Tibial nerve (tissue), 4 donors: ENCODE results near the gene EML2. TPM values are rescaled to one million over a fixed set of nuclear protein-coding genes. Genes with fewer than 3 reads are reported as not detected.

ENCODE experiments used
- DNase-seq, 2 donors: peaks; one replicate each; pipeline ENCODE4 v3.0.0-alpha.2; 2019; ENCODE audit warnings: low spot score in 2 of 2
- H3K27ac ChIP-seq, 4 donors: fragments of 200-600 bp; sonication (generic) in 3 of 4; one replicate each; pipeline ENCODE4 v1.5.1; 2017 to 2019; ENCODE audit warnings: mild to moderate bottlenecking in 1 of 4
- H3K27me3 ChIP-seq, 2 donors: fragments of 200-600 bp; sonication (generic) in 1 of 2; one replicate each; pipeline versions ENCODE4 v1.5.1 to v1.6.0; 2017 to 2019
- H3K36me3 ChIP-seq, 3 donors: fragments of 200-600 bp; sonication (generic); one replicate each; pipeline ENCODE4 v1.5.1; 2018 to 2019
- H3K4me1 ChIP-seq, 4 donors: fragments of 200-600 bp; sonication (generic) in 3 of 4; one replicate each; pipeline ENCODE4 v1.5.1; 2017 to 2019
- H3K4me3 ChIP-seq, 4 donors: fragments of 200-600 bp; sonication (generic) in 3 of 4; one replicate each; pipeline ENCODE4 v1.5.1; 2017 to 2019; ENCODE audit warnings: mild to moderate bottlenecking in 1 of 4, moderate library complexity in 1 of 4
- H3K9me3 ChIP-seq, 4 donors: fragments of 200-600 bp; sonication (generic) in 3 of 4; one replicate each; pipeline ENCODE4 v1.5.1; 2017 to 2019
- CTCF ChIP-seq, 5 experiments: fragments of 200-600 bp in 3 of 5; fragments of 450-650 bp in 2 of 5; sonication (generic) in 3 of 5; IDR thresholded peaks; one replicate each; pipeline ENCODE4 v1.5.1; 2016 to 2019; ENCODE audit warnings: antibody characterized with exemption in 5 of 5, mild to moderate bottlenecking in 3 of 5, moderate library complexity in 2 of 5
- EP300 ChIP-seq, 2 donors: sonication (generic); formaldehyde crosslinking; IDR thresholded peaks; one replicate each; pipeline ENCODE4 v1.6.1; 2017; ENCODE audit warnings: antibody characterized with exemption in 2 of 2, mild to moderate bottlenecking in 1 of 2
- POLR2A ChIP-seq, 2 donors: fragments of 450-650 bp; IDR thresholded peaks; one replicate each; pipeline ENCODE4 v1.6.1; 2017; ENCODE audit warnings: antibody characterized with exemption in 2 of 2, mild to moderate bottlenecking in 2 of 2, moderate library complexity in 2 of 2
- WGBS, 2 donors: methylation state at CpG; one replicate each; pipeline ENCODE4 v1.1.5; 2018; 5-methylcytosine and 5-hydroxymethylcytosine counted together
- total RNA-seq, 4 donors: library from RNA; depleted of rRNA; stranded (reverse); fragments of >200 nt; gene quantifications; one replicate each; pipeline ENCODE4 v1.1.0, GENCODE V29; 2016

The EML2 gene
- total RNA-seq, 4 donors from 2014 or later = 21.0 to 57.1 (median 25.0) TPM

DNA sequence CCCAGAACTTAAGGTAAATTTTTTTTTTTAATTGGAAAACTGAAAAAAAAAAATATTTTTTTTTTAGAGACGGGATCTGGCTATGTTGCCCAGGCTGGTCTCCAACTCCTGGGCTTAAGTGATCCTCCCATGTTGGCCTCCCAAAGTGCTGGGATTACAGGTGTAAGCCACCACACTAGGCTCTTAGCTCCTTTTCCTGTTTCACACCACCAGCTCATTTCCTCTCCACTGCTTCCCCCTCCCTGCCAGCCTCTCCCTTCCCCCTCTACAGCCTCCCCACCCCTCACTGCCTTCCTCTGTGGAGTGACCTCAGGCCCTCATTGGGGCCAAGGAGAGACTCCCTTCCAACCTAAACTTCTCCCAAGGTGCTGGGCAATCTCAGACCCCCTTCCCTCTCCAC is 24.6 kb upstream of the EML2 start:
- TF ChIP-seq POLR2A (IDR thresholded peaks at IDR 0.05) = no peak
- TF ChIP-seq EP300 (IDR thresholded peaks at IDR 0.05) = no peak
- TF ChIP-seq CTCF (IDR thresholded peaks at IDR 0.05) = no peak
- H3K4me1 ChIP-seq = peaks cover 0 to 13% (median 8%) of the 10 kb centered on the region in 4 donors
- peaks cover 0 to 86% of the 10 kb centered on the region in 2 donors for H3K27me3 ChIP-seq
- 94 to 100% methylated on average over 1 of the region's 1 CpG for WGBS, 2 donors
- H3K9me3 ChIP-seq = no peaks in the 10 kb centered on the region
- H3K27ac ChIP-seq = no peak overlapping the region
- no peaks in the 10 kb centered on the region for H3K36me3 ChIP-seq
- H3K4me3 ChIP-seq = no peak overlapping the region
- DNase-seq = no peak

GRCh38 chr19:45660636-45661035 is 21.4 kb upstream of the EML2 start:
- Histone ChIP-seq H3K36me3 (no peaks in the 10 kb centered on the region), H3K4me1 (no peaks in the 10 kb centered on the region), H3K27me3 (peaks cover 0 to 65% of the 10 kb centered on the region in 2 donors), H3K4me3 (no peak overlapping the region), H3K27ac (no peak overlapping the region), H3K9me3 (no peaks in the 10 kb centered on the region)
- TF ChIP-seq POLR2A (IDR thresholded peaks at IDR 0.05) (no peak), EP300 (IDR thresholded peaks at IDR 0.05) (no peak), CTCF (IDR thresholded peaks at IDR 0.05) (no peak)
- DNase-seq = no peak
- WGBS, 2 donors = 27 to 38% methylated on average over 8 of the region's 8 CpGs

DNA sequence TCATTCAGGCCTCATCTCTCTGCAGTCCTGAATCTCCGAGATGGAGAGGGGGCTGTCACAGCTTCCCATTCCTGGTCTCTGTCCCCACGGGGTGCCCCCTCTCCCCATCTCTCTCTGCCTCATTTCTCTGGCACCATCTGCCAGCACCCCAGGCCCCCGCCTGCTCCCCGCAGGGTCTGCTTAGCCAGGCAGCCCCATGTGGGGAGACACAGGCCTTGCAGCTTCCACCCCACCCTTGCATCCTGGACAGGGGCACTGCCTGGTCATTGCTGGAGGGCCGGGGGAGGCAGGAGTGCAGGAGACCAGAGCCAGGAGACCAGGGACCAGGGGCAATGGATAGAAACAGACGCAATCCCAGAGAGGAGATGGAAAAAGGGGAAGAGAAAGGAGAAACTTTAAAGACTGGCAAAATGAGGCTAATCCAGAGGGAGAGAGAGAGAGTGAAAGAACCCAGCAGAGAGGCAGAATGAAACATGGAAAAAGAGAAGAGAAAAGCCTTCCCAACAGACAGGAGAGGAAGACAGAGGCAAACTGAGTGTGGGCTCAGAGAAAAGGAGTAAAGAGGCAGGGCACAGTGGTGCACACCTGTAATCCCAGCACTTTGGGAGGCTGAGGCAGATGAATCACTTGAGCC is 20.0 kb upstream of the EML2 start:
- H3K27me3 ChIP-seq = peaks cover 0 to 51% of the 10 kb centered on the region in 2 donors
- H3K4me3 ChIP-seq = no peak overlapping the region
- TF ChIP-seq POLR2A (IDR thresholded peaks at IDR 0.05) = no peak
- no peak for TF ChIP-seq EP300 (IDR thresholded peaks at IDR 0.05)
- TF ChIP-seq CTCF (IDR thresholded peaks at IDR 0.05) = no peak
- no peak for DNase-seq
- WGBS, 2 donors = 71 to 79% methylated on average over 6 of the region's 6 CpGs
- no peaks in the 10 kb centered on the region for H3K9me3 ChIP-seq
- no peaks in the 10 kb centered on the region for H3K36me3 ChIP-seq
- no peak overlapping the region for H3K27ac ChIP-seq
- no peaks in the 10 kb centered on the region for H3K4me1 ChIP-seq

DNA sequence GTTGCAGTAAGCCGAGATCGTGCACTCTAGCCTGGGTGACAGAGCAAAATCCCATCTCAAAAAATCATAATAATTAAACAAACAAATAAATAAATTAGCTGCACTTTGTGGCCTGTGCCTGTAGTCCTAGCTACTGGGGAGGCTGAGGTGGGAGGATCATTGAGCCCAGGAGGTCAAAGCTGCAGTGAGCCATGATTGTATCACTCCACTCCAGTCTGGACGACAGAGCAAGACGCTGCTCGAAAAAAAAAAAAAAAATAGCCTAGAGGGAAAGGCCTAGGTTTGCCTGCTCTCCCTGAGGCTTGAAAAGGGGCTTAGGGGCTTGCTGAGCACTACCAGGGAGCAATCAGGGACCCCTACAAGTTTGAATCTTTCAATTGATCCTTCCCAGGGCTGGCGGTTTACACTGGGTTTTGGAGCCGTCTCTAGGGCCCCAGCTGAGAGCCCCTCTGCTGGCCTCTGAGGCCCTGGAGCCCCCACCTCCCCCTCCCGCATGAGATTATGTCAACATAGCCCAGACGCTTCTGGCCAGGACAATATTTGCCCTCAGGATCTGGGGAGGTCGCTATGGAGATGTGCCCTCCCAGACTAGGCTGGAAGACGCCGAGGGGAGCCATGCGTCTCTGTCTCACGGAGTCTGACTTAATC is 18.4 kb upstream of the EML2 start:
- H3K36me3 ChIP-seq = no peaks in the 10 kb centered on the region
- H3K9me3 ChIP-seq = no peaks in the 10 kb centered on the region
- peaks cover 0 to 39% of the 10 kb centered on the region in 2 donors for H3K27me3 ChIP-seq
- no peak for TF ChIP-seq CTCF (IDR thresholded peaks at IDR 0.05)
- H3K4me1 ChIP-seq = no peaks in the 10 kb centered on the region
- no peak overlapping the region for H3K4me3 ChIP-seq
- WGBS, 2 donors = 33% methylated on average over 11 to 14 of the region's 14 CpGs
- H3K27ac ChIP-seq = no peak overlapping the region
- no peak for DNase-seq

DNA sequence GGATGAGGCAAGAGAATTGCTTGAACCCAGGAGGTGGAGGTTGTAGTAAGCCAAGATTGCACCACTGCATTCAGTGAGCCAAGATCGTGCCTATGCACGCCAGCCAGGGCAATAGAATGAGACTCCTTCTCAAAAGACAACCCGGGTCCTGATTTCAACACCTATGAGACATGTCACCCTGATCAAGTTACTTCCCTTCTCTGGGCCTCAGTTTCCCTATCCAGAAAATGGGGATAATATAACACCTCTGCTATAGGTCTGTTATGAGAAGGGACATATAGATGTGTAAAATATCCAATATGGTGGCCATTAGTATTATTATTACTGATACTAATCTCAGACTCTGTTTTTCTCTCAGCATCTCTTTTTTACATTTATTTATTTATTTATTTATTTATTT is 15.9 kb upstream of the EML2 start:
- no peak overlapping the region for H3K27ac ChIP-seq
- 79 to 94% methylated on average over 3 of the region's 3 CpGs for WGBS, 2 donors
- TF ChIP-seq CTCF (IDR thresholded peaks at IDR 0.05) (no peak), EP300 (IDR thresholded peaks at IDR 0.05) (no peak), POLR2A (IDR thresholded peaks at IDR 0.05) (no peak)

More for the DNA sequence above, 15.9 kb upstream of the EML2 start:
- Histone ChIP-seq H3K4me1 (no peaks in the 10 kb centered on the region), H3K9me3 (no peaks in the 10 kb centered on the region), H3K4me3 (no peak overlapping the region), H3K27me3 (peaks cover 0 to 21% of the 10 kb centered on the region in 2 donors), H3K36me3 (no peaks in the 10 kb centered on the region)
- no peak for DNase-seq
